GM19452 (cell line): ENCODE data around the gene GPR137C.

Experiments
- ATAC-seq: cut with Tn5 transposase; IDR thresholded peaks from one replicate; pipeline ENCODE4 v1.9.1; 2021; ENCODE audit not compliant: unreplicated experiment

GPR137C gene, protein sequence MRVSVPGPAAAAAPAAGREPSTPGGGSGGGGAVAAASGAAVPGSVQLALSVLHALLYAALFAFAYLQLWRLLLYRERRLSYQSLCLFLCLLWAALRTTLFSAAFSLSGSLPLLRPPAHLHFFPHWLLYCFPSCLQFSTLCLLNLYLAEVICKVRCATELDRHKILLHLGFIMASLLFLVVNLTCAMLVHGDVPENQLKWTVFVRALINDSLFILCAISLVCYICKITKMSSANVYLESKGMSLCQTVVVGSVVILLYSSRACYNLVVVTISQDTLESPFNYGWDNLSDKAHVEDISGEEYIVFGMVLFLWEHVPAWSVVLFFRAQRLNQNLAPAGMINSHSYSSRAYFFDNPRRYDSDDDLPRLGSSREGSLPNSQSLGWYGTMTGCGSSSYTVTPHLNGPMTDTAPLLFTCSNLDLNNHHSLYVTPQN

DNA sequence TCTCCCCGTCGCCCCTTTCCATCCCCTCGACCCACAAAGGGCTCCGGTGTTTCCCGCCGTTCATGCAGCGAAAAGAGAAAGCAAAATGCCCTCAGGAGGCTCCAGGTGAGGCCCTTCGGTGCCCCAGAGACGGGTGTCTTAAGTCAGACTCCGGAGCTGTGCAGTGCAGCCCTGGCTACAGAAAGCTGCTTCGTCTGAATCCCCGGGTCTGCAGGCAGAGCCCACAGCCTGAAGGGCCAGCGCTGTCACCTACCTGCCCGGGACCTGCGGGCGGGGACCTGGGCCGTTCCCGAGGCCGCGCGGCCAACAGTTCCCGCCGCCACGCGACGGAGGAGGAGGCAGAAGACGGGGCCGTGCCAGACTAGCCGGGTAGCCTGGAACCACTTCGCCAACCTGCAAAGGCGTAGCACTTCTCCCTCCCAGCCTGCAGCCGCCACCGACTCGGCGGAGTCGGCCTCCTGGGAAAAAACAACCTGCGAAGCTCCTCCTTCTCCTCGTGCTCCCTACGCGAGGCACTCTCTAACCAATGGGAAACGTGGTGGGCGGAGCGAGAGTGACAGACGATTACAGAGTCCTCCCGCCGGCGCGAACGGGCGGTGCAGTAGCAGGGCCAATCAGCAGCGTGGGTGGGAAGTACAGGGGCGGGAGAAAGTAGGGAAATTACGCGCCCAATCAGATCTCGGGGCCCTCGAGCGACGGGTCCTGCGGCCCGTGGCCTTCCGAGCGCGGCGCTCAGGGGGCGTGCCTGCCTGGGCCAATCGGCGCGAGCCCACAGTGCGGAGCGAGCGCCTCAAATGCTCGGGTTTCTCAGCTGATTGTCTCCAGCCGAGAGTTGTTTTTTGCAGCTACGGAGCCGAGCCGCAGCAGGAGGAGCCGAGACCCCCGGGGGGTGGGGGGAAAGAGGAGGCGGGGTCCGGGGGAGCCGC, at the start of gene GPR137C, which contains the start of gene TXNDC16:
TSS of gene GPR137C (plus strand) at position 774 of the 926 bp plus-strand sequence. CDS start 312 bp downstream, outside the sequence.
TSS of gene TXNDC16 (minus strand) at position 443 of the 926 bp plus-strand sequence. CDS start 8,948 bp downstream, outside the sequence.
- ATAC-seq: peak; percentile 97

DNA sequence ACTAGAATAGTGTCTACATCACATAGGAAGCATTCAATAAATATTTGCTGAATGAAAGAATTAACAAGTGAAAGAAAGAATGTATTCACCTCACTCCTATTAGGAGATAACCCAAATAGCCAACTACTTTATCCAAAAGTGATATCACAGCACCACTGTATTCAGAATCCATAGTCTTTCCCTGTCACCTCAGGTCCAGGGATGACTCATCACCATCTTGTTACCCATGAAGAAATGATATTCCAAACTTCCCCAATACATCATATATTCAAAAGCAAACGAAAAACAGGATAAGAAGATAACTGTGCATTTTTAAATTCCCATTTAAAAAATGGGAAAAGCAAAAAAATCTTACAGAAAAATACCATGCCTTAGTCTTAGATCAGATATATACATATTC, 39.4 kb upstream of the GPR137C start:
- ATAC-seq: no peak

DNA sequence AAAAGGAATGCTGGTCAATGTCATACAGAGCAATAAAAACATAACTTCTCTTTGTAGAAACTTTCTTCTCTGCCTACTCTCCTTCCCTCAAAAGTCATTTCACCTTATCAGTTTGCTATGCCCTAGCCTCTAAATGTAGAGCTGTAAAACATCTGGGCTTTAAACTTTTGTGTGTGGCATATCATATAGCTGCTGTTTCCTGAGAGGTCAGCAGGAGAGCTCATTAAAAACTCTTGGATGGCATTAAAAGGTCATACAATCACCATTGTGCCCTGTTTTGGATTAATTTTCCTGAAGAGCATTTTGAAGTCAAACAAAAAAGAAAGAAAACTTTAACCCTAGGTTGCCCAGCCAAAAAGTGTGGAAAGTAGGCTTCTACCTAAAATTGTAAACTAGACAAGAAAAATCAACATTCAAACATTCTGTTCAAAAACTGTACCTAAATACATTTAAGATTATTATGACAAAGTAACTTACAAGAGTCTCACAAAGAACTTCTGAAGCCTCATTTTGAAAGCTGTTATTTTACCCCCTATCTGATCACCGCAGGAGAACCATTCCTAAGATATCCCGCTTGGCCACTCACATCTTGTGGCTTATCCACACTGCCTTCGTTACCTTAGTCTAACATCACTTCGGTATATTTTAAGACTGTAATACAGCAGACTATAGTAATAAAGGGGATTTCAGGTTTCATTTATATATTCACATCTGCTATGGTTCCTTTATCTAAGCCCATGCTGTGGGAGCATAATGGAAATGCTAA, 38.4 kb upstream of the GPR137C start:
- ATAC-seq: no peak

DNA sequence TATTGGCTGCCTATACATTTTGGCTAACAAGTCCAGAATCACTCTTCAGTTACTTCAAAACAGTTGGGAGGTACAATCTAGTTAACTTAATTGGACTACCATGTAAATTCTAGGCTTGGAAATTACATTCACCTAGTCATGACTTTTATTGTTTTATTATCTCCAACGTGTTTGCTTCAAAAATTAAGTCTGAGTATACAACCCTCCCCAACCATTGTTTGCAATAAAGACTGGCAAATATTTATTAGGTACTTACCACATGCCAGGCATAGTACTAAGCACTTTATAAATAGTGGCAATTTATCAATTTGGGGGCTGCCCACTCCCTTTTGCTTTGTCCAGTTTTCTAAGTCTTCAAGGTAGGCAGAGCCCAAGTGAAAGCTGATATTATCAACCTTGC, 30.6 kb upstream of the GPR137C start:
- ATAC-seq: no peak

GRCh38 chr14:52522581-52523345, 29.9 kb upstream of the GPR137C start:
- no peak for ATAC-seq

DNA sequence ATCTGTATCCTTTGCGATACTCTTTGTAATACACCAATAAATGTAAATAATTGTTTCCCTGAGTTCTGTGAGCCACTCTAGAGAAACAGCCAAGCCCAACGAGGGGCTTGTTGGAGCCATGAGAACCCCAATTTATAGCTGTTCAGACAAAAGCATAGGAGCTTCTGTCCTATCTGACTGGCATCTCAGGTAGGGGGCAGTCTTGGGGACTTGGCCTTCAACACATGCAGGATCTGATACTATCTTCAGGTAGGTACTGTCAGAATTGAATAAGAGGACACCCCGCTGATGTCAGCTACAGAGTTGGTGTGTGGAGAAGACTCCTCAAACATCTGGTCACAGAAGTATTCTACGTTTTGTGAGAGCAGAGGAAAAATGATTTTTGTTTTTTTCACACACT, 25.6 kb upstream of the GPR137C start:
- ATAC-seq: no peak

- ATAC-seq: no peak
These were observed 21.2 kb upstream of the GPR137C start for GRCh38 chr14:52531481-52531880.

GRCh38 chr14:52536269-52536668, 16.4 kb upstream of the GPR137C start:
- ATAC-seq: no peak

DNA sequence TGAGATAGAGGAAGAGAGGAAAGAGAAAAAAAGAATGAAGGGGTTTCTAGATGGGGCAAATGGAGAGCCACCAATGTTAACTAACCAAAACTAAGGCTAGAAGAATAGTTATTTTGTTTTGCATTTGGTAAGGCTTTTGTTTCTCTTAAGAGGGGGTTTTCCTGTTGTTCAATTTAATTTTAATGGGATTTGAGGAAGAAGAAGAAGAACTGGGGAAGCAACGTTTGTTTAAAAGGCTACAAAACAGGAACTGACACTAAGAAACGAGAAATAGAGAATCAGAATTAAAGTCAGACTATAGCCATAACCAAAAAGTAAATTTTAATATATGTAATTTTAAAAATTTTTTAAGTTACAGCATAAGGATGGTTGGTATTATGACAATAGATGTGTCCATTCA, 14.0 kb upstream of the GPR137C start:
- no peak for ATAC-seq

GRCh38 chr14:52545584-52546317, 6.9 kb upstream of the GPR137C start:
- ATAC-seq: no peak

- no peak for ATAC-seq
These were observed 6.3 kb upstream of the GPR137C start for GRCh38 chr14:52546318-52546670.

DNA sequence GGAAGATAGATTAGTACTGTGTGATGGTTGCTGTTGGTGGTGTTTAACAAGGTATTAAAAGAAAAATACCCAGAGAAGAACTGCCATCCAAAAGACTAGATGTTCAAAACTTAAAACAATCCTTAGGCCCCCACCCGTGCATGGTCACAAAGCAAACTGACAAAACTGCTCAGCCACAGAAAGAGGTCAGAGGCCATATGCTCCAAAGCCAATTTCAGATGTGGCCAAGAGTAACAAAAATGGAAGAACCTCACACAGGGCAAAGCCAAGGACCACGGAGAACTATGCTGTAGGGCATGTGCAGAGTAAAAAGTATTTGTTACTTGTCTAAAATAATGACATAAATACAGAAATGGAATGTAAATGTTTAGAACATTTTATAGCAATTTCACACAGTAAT, 5.6 kb upstream of the GPR137C start:
- ATAC-seq: no peak

GRCh38 chr14:52547526-52547925, 5.1 kb upstream of the GPR137C start:
- no peak for ATAC-seq

DNA sequence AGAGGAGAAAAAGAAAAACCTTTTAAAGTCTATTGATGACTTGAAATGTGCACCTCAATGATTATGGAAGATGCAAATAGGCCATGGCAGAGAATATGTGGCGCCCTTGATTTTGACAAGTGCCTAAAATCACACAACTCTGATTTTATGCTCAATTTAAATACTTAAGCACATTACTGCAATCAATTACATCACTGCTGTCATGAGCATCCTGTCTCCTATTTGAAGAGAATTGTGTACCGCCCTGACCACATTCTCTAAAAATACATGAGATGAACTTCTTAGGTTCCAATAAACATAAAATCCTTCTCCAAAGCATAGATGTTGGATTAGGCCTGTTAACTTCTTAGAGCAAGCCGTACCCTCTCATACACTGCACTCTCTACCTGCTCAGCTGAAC, 2.0 kb upstream of the GPR137C start:
- ATAC-seq: no peak

- ATAC-seq: no peak
These were observed 1.4 kb upstream of the GPR137C start for GRCh38 chr14:52551205-52551604.

DNA sequence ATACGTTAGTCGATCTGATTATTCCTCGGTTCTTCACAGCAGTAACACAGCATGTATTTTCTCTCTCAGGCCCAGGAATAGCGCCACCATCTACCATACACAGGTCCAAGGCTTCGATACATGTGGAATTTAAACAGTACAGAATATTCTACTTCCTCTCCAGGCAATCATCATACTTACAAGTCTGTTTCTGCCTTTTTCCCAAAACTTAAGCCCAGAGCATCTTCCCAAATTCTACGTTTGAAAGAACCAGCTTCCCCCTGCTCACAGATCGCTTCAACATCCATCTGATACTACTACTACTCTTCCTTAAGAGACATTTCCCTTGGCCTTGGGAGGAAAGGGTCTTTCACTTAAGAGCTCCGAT, 957 bp upstream of the GPR137C start:
- ATAC-seq: no peak

- ATAC-seq: peak; percentile 12
These were observed 500 bp downstream of the GPR137C start for GRCh38 chr14:52553002-52553670.

GRCh38 chr14:52553671-52554575, 1.3 kb downstream of the GPR137C start:
- no peak for ATAC-seq
